ENCODE measurements around the gene STK16.

- TF ChIP-seq, protein P1, sequence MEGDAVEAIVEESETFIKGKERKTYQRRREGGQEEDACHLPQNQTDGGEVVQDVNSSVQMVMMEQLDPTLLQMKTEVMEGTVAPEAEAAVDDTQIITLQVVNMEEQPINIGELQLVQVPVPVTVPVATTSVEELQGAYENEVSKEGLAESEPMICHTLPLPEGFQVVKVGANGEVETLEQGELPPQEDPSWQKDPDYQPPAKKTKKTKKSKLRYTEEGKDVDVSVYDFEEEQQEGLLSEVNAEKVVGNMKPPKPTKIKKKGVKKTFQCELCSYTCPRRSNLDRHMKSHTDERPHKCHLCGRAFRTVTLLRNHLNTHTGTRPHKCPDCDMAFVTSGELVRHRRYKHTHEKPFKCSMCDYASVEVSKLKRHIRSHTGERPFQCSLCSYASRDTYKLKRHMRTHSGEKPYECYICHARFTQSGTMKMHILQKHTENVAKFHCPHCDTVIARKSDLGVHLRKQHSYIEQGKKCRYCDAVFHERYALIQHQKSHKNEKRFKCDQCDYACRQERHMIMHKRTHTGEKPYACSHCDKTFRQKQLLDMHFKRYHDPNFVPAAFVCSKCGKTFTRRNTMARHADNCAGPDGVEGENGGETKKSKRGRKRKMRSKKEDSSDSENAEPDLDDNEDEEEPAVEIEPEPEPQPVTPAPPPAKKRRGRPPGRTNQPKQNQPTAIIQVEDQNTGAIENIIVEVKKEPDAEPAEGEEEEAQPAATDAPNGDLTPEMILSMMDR (IDR thresholded peaks at IDR 0.05) = no peak
- TF ChIP-seq POLR2A (IDR thresholded peaks at IDR 0.05) = no peak
Observed at GRCh38 chr2:219230059-219230540, 15.2 kb upstream of the STK16 start.
